Smooth muscle cell of trachea (primary cell): ENCODE measurements around the gene CCDC8. TPM values are rescaled to one million over a fixed set of nuclear protein-coding genes. Genes with fewer than 3 reads are reported as not detected.

Experiments
- total RNA-seq: library from RNA; depleted of rRNA; stranded (reverse); fragments of >200 nt; gene quantifications from 2 replicates; pipeline ENCODE4 v1.2.1, GENCODE V29; 2014

CCDC8 gene, protein sequence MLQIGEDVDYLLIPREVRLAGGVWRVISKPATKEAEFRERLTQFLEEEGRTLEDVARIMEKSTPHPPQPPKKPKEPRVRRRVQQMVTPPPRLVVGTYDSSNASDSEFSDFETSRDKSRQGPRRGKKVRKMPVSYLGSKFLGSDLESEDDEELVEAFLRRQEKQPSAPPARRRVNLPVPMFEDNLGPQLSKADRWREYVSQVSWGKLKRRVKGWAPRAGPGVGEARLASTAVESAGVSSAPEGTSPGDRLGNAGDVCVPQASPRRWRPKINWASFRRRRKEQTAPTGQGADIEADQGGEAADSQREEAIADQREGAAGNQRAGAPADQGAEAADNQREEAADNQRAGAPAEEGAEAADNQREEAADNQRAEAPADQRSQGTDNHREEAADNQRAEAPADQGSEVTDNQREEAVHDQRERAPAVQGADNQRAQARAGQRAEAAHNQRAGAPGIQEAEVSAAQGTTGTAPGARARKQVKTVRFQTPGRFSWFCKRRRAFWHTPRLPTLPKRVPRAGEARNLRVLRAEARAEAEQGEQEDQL
- 29.8 and 34.2 TPM in 2 replicates for total RNA-seq

GRCh38 chr19:46413262-46414031 is at the start of gene CCDC8:
TSS of gene CCDC8 (minus strand) at chr19:46413564. CDS start at chr19:46412810, 754 bp downstream.

DNA sequence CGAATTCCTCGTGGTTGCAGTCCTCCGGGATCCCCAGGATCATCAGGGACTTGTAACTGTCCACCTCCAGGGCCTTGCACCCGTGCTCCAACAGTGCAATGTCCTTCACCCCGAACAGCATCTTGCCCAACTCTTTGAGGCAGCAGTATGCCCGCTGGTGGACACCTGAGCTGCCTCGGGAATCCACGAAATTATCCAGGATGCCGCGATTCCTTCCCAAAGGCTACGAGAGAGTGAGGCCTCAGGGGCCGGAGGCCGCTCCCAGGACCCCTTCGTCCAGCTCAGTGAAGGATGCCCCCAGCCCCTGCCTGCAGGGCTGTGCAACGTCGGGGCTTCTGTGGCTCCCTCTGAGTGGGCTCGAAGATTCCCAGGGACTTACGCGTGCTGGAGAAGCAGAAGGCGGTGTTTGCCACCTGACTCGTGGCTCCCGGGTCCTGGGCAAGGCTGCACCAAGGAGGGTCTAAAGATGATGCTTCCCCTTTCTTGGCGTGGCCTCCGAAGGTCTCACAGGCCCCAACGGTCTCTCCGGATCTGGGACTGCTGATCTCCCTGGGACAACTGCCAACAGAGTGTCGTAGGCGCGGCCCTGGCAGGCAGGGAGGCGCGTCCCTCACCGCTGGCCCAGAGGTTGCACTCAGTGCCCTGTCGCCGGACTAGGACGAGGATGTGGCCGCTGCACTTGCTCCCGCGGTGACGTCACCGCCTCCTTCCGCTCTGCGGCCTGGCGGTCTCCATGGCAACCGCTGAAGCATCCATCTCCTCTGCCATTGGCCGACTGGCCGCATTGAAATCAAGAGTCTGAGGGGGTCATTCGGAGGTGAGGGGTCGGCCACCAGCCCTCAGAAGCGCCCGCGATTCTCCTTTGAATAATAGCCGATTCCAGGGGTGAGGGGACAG is 15.1 kb upstream of the CCDC8 start, which contains the start of gene PNMA8C:
Gene PNMA8C, minus strand, starts transcription at position 698 of the 897 bp plus-strand sequence. Its CDS starts 577 bp downstream, at position 121.

Other genes starting within 250 kb of the CCDC8 start
- not detected in 2 replicates for gene IGFL1, start 183.8 kb downstream of the CCDC8 start, total RNA-seq
- 4.8 and 7.6 TPM in 2 replicates for gene HIF3A, start 116.5 kb downstream of the CCDC8 start, total RNA-seq
- gene PPP5C, start 66.5 kb downstream of the CCDC8 start, total RNA-seq = 64.2 and 66.8 TPM in 2 replicates
- under 0.01 and 0.15 TPM in 2 replicates for gene PNMA8C, start 15.4 kb upstream of the CCDC8 start, total RNA-seq
- gene PNMA8A, start 58.0 kb upstream of the CCDC8 start, total RNA-seq = 2.5 and 17.3 TPM in 2 replicates
- 2.8 and 5.6 TPM in 2 replicates for gene PNMA8B, start 82.3 kb upstream of the CCDC8 start, total RNA-seq
- gene CALM3, start 187.8 kb upstream of the CCDC8 start, total RNA-seq = 245 and 374 TPM in 2 replicates
- 2.9 and 6.8 TPM in 2 replicates for gene PTGIR, start 211.5 kb upstream of the CCDC8 start, total RNA-seq
- gene GNG8, start 222.6 kb upstream of the CCDC8 start, total RNA-seq = not detected in 2 replicates
- gene DACT3, start 247.6 kb upstream of the CCDC8 start, total RNA-seq = 6.5 and 15.5 TPM in 2 replicates